H1 (cell line): Measurements from ENCODE around the gene MED12L. TPM values are rescaled to one million over a fixed set of nuclear protein-coding genes. Genes with fewer than 3 reads are reported as not detected.

ENCODE experiments used
- CTCF ChIA-PET: fragments of 300-600 bp; sonication (Branson Sonifier 250); formaldehyde crosslinking; loops from one replicate; lab custom pipeline; 2021; ENCODE audit not compliant: partially characterized antibody; lab: Charles Lee
- POLR2A ChIA-PET: fragments of 300-600 bp; sonication (Branson Sonifier 250); formaldehyde crosslinking; loops from one replicate; lab custom pipeline; 2021; ENCODE audit warnings: inconsistent platforms; ENCODE audit not compliant: partially characterized antibody; lab: Charles Lee
- DNase-seq, 2 experiments: peaks; one replicate each; pipeline versions ENCODE4 v3.0.0 to v3.0.0-alpha.2; 2010 to 2022; ENCODE audit warnings: low spot score in 2 of 2, low read depth in 1 of 2, mixed read lengths in 1 of 2
- FAIRE-seq: peaks from 2 replicates; lab custom pipeline; 2011; peaks lifted over from hg19 to GRCh38; lab: Jason Lieb, UNC
- H2AFZ ChIP-seq: 2 replicates; pipeline ENCODE4 v1.8.1; 2012; ENCODE audit warnings: low read length, inconsistent platforms
- H2AK5ac ChIP-seq: 2 replicates; pipeline ENCODE4 v1.6.1; 2013; ENCODE audit warnings: low read depth, low read length
- H2BK120ac ChIP-seq: replicated peaks from 2 replicates; pipeline ENCODE3; 2013; ENCODE audit warnings: low read depth, low read length, inconsistent platforms
- H2BK12ac ChIP-seq: 2 replicates; pipeline ENCODE4 v1.6.1; 2013; ENCODE audit warnings: low read depth, low read length
- H2BK15ac ChIP-seq: 2 replicates; pipeline ENCODE4 v1.6.1; 2013; ENCODE audit warnings: low read length
- H2BK20ac ChIP-seq: 2 replicates; pipeline ENCODE4 v1.6.1; 2013; ENCODE audit warnings: low read length
- H2BK5ac ChIP-seq: 2 replicates; pipeline ENCODE4 v1.6.1; 2013; ENCODE audit warnings: low read depth, low read length
- H3K14ac ChIP-seq: 2 replicates; pipeline ENCODE4 v1.6.1; 2013; ENCODE audit warnings: inconsistent platforms; ENCODE audit not compliant: insufficient read length
- H3K18ac ChIP-seq: 2 replicates; pipeline ENCODE4 v1.6.1; 2013; ENCODE audit warnings: low read length; ENCODE audit errors: extremely low read depth
- H3K23ac ChIP-seq: 2 replicates; pipeline ENCODE4 v1.6.1; 2013; ENCODE audit warnings: inconsistent platforms; ENCODE audit not compliant: insufficient read length
- H3K23me2 ChIP-seq: 2 replicates; pipeline ENCODE4 v1.6.1; 2013; ENCODE audit warnings: low read depth, low read length
- H3K27ac ChIP-seq: 2 replicates; pipeline ENCODE4 v1.6.1; 2011; ENCODE audit warnings: low read depth, low read length, inconsistent platforms
- H3K27me3 ChIP-seq, 4 experiments: replicated peaks in 1 of 4; 1 replicate in 1 of 4; 2 replicates in 3 of 4; pipeline versions ENCODE4 v1.6.1 to v1.8.1; 2011 to 2013; ENCODE audit warnings: low read length in 3 of 4, mild to moderate bottlenecking in 3 of 4, inconsistent platforms in 2 of 4, mixed read lengths in 2 of 4, moderate library complexity in 1 of 4; ENCODE audit not compliant: control insufficient read depth in 3 of 4, insufficient read depth in 3 of 4; ENCODE audit errors: extremely low read depth in 1 of 4
- H3K36me3 ChIP-seq, 4 experiments: 2 replicates each; pipeline versions ENCODE4 v1.6.1 to v1.8.1; 2011 to 2013; ENCODE audit warnings: mild to moderate bottlenecking in 4 of 4, low read length in 3 of 4, moderate library complexity in 2 of 4, control low read depth in 1 of 4, inconsistent platforms in 1 of 4; ENCODE audit not compliant: insufficient read depth in 4 of 4, control insufficient read depth in 2 of 4
- H3K4ac ChIP-seq: replicated peaks from 2 replicates; pipeline ENCODE3; 2013; ENCODE audit warnings: low read length, low read depth, mixed read lengths, inconsistent platforms; ENCODE audit not compliant: insufficient read length
- H3K4me1 ChIP-seq, 4 experiments: replicated peaks in 1 of 4; 1 replicate in 1 of 4; 2 replicates in 3 of 4; pipeline versions ENCODE4 v1.6.1 to v1.8.1; 2011 to 2013; ENCODE audit warnings: low read length in 3 of 4, inconsistent platforms in 2 of 4, mixed read lengths in 1 of 4; ENCODE audit not compliant: insufficient read depth in 4 of 4, control insufficient read depth in 3 of 4
- H3K4me2 ChIP-seq, 2 experiments: 2 replicates each; pipeline versions ENCODE4 v1.6.1 to v1.8.1; 2011 to 2013; ENCODE audit warnings: low read depth in 2 of 2, low read length in 2 of 2, control low read depth in 1 of 2, inconsistent platforms in 1 of 2, mild to moderate bottlenecking in 1 of 2; ENCODE audit not compliant: insufficient read depth in 1 of 2
- H3K4me3 ChIP-seq, 4 experiments: fragments of 200-600, 300-600 bp in 1 of 4; sonication (generic), shearing (Covaris generic), sonication (Bioruptor Twin) in 1 of 4; 2 replicates each; pipeline versions ENCODE4 v1.5.1 to v1.8.1; 2011 to 2016; ENCODE audit warnings: low read length in 4 of 4, low read depth in 3 of 4, control low read depth in 2 of 4, inconsistent platforms in 2 of 4, mild to moderate bottlenecking in 2 of 4, mixed read lengths in 1 of 4, moderate library complexity in 1 of 4; ENCODE audit not compliant: insufficient read depth in 2 of 4; ENCODE audit errors: extremely low read depth in 1 of 4
- H3K56ac ChIP-seq: replicated peaks from 2 replicates; pipeline ENCODE3; 2013; ENCODE audit warnings: low read depth, mild to moderate bottlenecking, mixed read lengths, low read length, inconsistent platforms; ENCODE audit not compliant: insufficient read length
- H3K79me1 ChIP-seq: 2 replicates; pipeline ENCODE4 v1.6.1; 2013; ENCODE audit warnings: low read depth, low read length, control low read depth
- H3K79me2 ChIP-seq, 2 experiments: 2 replicates each; pipeline versions ENCODE4 v1.6.1 to v1.8.1; 2012 to 2013; ENCODE audit warnings: low read length in 2 of 2, mild to moderate bottlenecking in 2 of 2, inconsistent platforms in 1 of 2; ENCODE audit not compliant: insufficient read depth in 2 of 2, control insufficient read depth in 1 of 2
- H3K9ac ChIP-seq, 4 experiments: replicated peaks in 1 of 4; 1 replicate in 1 of 4; 2 replicates in 3 of 4; pipeline versions ENCODE4 v1.6.1 to v1.8.1; 2011 to 2013; ENCODE audit warnings: low read depth in 3 of 4, low read length in 3 of 4, control low read depth in 2 of 4, mild to moderate bottlenecking in 2 of 4, moderate library complexity in 2 of 4, inconsistent platforms in 1 of 4; ENCODE audit errors: extremely low read depth in 1 of 4
- H3K9me3 ChIP-seq, 2 experiments: 2 replicates each; pipeline versions ENCODE4 v1.6.1 to v1.8.1; 2012 to 2013; ENCODE audit warnings: mild to moderate bottlenecking in 2 of 2, moderate library complexity in 2 of 2, control low read depth in 1 of 2, inconsistent platforms in 1 of 2, low read depth in 1 of 2, low read length in 1 of 2, mixed read lengths in 1 of 2; ENCODE audit not compliant: insufficient read depth in 2 of 2
- H4K20me1 ChIP-seq, 2 experiments: replicated peaks in 1 of 2; 2 replicates each; pipeline versions ENCODE3 to v1.8.1; 2011 to 2013; ENCODE audit warnings: inconsistent platforms in 2 of 2, low read length in 2 of 2, mild to moderate bottlenecking in 1 of 2; ENCODE audit not compliant: insufficient read depth in 2 of 2, control insufficient read depth in 1 of 2
- H4K5ac ChIP-seq: 2 replicates; pipeline ENCODE4 v1.6.1; 2013; ENCODE audit warnings: low read length, low read depth, mixed read lengths, inconsistent platforms; ENCODE audit not compliant: insufficient read length
- H4K8ac ChIP-seq: 2 replicates; pipeline ENCODE4 v1.8.0; 2013; ENCODE audit warnings: mild to moderate bottlenecking, moderate library complexity, low read length, inconsistent platforms; ENCODE audit not compliant: insufficient read depth; ENCODE audit errors: extremely low read depth
- H4K91ac ChIP-seq: replicated peaks from 2 replicates; pipeline ENCODE3; 2013; ENCODE audit warnings: low read length, mixed read lengths, inconsistent platforms; ENCODE audit not compliant: insufficient read length
- BRCA1 ChIP-seq: IDR thresholded peaks from 2 replicates; pipeline ENCODE4 v1.6.1; 2012; ENCODE audit warnings: low read depth, low read length, improper control_type of control experiment
- GTF2F1 ChIP-seq: IDR thresholded peaks from 2 replicates; pipeline ENCODE4 v1.6.1; 2012; ENCODE audit warnings: low read depth, low read length, improper control_type of control experiment, borderline replicate concordance
- KDM5A ChIP-seq: fragments of 200-600 bp; IDR thresholded peaks from 2 replicates; pipeline ENCODE4 v1.7.1; 2012; ENCODE audit warnings: mild to moderate bottlenecking, low read length, inconsistent platforms, mixed read lengths
- RFX5 ChIP-seq: IDR thresholded peaks from 2 replicates; pipeline ENCODE4 v1.6.1; 2011; ENCODE audit warnings: low read depth, low read length, improper control_type of control experiment, borderline replicate concordance
- SAP30 ChIP-seq: fragments of 300-600 bp; sonication (generic); IDR thresholded peaks from 2 replicates; pipeline ENCODE4 v1.7.1; 2012; ENCODE audit warnings: low read length, moderate library complexity, mild to moderate bottlenecking, inconsistent platforms; ENCODE audit not compliant: insufficient read depth, insufficient replicate concordance
- SIN3A ChIP-seq, 2 experiments: IDR thresholded peaks in 1 of 2; conservative IDR thresholded peaks in 1 of 2; 2 replicates each; pipeline ENCODE4 v1.6.1; 2011 to 2012; ENCODE audit warnings: low read length in 2 of 2, improper control_type of control experiment in 1 of 2, low read depth in 1 of 2, mild to moderate bottlenecking in 1 of 2
- SIRT6 ChIP-seq: IDR thresholded peaks from one replicate; pipeline ENCODE4 v1.7.1; 2012; ENCODE audit warnings: low read length, inconsistent platforms
- WGBS, 2 experiments: shearing (Covaris generic) in 1 of 2; methylation state at CpG; one replicate each; pipeline versions ENCODE4 v1.1.6 to v1.1.7; 2013 to 2015; ENCODE audit warnings: low lambda C conversion rate in 2 of 2, mixed read lengths in 2 of 2, inconsistent platforms in 1 of 2, low coverage in 1 of 2, missing lambda C conversion rate in 1 of 2; ENCODE audit not compliant: insufficient replicate concordance in 2 of 2, insufficient coverage in 1 of 2, insufficient read length in 1 of 2; ENCODE audit errors: extremely low coverage in 1 of 2, missing lambda C conversion rate in 1 of 2; 5-methylcytosine and 5-hydroxymethylcytosine counted together
- polyA plus RNA-seq, 7 experiments: library from polyadenylated mRNA; depleted of rRNA in 3 of 7; stranded (reverse) in 5 of 7; unstranded in 2 of 7; fragments of >200 nt in 5 of 7; fragments of 200-250 nt in 2 of 7; gene quantifications; 1 replicate in 5 of 7; 2 replicates in 1 of 7; 4 replicates in 1 of 7; pipeline versions ENCODE4 v1.2.1 to v1.2.3, GENCODE V29; 2011 to 2013; ENCODE audit warnings: missing spikeins in 2 of 7, mixed read lengths in 2 of 7
- total RNA-seq: library from RNA; stranded (reverse); fragmentation: NEBNext Ultra II Directional; extraction: Animal tissue kit (Norgen Biotek cat#: 25700); gene quantifications from 2 replicates; pipeline ENCODE4 v1.2.1, GENCODE V29; 2021
- TF ChIP-seq, protein P1 (sequence below): IDR thresholded peaks from 2 replicates; pipeline ENCODE4 v1.6.1; 2012; ENCODE audit warnings: inconsistent platforms
- TF ChIP-seq, protein P2 (sequence below): IDR thresholded peaks from 2 replicates; pipeline ENCODE4 v1.6.1; 2012; ENCODE audit warnings: inconsistent platforms
- TF ChIP-seq, protein P3 (sequence below): IDR thresholded peaks from 2 replicates; pipeline ENCODE4 v1.6.1; 2012; ENCODE audit warnings: low read length, inconsistent platforms

The MED12L gene
- total and polyA plus RNA-seq, 2 of the 8 experiments (the other 6 are each of a cell fraction or from before 2014, with no cell fraction given) = 3.6 to 26.2 TPM

DNA sequence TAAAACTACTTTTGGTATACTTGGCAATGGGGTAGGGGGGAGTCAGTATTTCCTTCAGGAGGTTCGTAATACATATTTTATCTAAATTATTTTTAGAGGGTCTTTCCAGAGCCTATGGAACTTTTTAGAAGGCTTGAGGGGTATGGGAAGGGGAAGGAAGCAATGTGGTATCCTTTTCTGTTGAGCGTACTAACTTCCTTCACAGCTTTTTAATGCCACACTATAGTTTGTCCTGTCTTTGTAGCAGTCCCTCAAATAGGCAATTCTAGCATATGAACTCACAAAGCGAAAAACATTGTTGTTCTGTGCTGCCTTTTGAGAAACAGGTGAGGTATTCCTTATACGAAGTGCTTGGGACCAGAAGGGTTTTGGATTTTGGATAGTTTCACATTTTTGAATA, 266.2 kb downstream of the MED12L start:
- Histone ChIP-seq H2AFZ (no peak overlapping the region), H4K8ac (no peak overlapping the region), H3K4me1 (peaks cover 0 to 10% (median 5%) of the 10 kb centered on the region in 4 experiments; a peak in 3 of 7 replicates), H4K91ac (no peak overlapping the region), H3K4me3 (no peak overlapping the region), H2BK12ac (no peak overlapping the region), H4K5ac (no peak overlapping the region), H3K79me1 (no peaks in the 10 kb centered on the region), H2BK120ac (no peak overlapping the region), H3K56ac (no peak overlapping the region), H3K23me2 (no peaks in the 10 kb centered on the region), H2AK5ac (no peak overlapping the region), H2BK15ac (no peak overlapping the region), H3K79me2 (no peaks in the 10 kb centered on the region), H3K27ac (no peak overlapping the region), H3K9me3 (no peaks in the 10 kb centered on the region), H3K36me3 (peaks cover 0 to 7% (median 4%) of the 10 kb centered on the region in 4 experiments; a peak in 4 of 8 replicates), H2BK20ac (no peak overlapping the region), H2BK5ac (no peak overlapping the region), H3K14ac (no peak overlapping the region), H3K23ac (no peak overlapping the region), H3K18ac (no peak overlapping the region), H4K20me1 (no peaks in the 10 kb centered on the region), H3K4ac (no peak overlapping the region), H3K4me2 (no peak overlapping the region), H3K9ac (no peak overlapping the region), H3K27me3 (no peaks in the 10 kb centered on the region)
- ChIA-PET CTCF (interaction anchor here (1.1 to 1.6 kb wide), 2 partner anchors 16 to 27 kb away, joined by 3 read pairs; no protein-coding TSS in a partner anchor), POLR2A (no interaction called here)
- WGBS, 2 experiments = 87% methylated on average over 4 of the region's 4 CpGs; no CpG with 5 or more reads in 1 of the 2 experiments
- DNase-seq (no peak), FAIRE-seq (no peak)
- no peak for TF ChIP-seq SAP30
- TF ChIP-seq KDM5A = no peak
- TF ChIP-seq, protein P1, sequence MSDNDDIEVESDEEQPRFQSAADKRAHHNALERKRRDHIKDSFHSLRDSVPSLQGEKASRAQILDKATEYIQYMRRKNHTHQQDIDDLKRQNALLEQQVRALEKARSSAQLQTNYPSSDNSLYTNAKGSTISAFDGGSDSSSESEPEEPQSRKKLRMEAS = no peak
- TF ChIP-seq, protein P2, sequence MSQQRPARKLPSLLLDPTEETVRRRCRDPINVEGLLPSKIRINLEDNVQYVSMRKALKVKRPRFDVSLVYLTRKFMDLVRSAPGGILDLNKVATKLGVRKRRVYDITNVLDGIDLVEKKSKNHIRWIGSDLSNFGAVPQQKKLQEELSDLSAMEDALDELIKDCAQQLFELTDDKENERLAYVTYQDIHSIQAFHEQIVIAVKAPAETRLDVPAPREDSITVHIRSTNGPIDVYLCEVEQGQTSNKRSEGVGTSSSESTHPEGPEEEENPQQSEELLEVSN = no peak
- TF ChIP-seq RFX5 = no peak
- no peak for TF ChIP-seq SIN3A (conservative IDR thresholded peaks at IDR 0.05 in 1 of 2, IDR thresholded peaks at IDR 0.05 in 1 of 2; ENCODE audit: low read depth in 1 of 2, low read length in 2 of 2)
- no peak for TF ChIP-seq GTF2F1
- TF ChIP-seq SIRT6 = no peak
- TF ChIP-seq BRCA1 = no peak
- TF ChIP-seq, protein P3, sequence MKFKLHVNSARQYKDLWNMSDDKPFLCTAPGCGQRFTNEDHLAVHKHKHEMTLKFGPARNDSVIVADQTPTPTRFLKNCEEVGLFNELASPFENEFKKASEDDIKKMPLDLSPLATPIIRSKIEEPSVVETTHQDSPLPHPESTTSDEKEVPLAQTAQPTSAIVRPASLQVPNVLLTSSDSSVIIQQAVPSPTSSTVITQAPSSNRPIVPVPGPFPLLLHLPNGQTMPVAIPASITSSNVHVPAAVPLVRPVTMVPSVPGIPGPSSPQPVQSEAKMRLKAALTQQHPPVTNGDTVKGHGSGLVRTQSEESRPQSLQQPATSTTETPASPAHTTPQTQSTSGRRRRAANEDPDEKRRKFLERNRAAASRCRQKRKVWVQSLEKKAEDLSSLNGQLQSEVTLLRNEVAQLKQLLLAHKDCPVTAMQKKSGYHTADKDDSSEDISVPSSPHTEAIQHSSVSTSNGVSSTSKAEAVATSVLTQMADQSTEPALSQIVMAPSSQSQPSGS = no peak
